H1 (cell line): ENCODE measurements around the gene BAIAP2. TPM values are rescaled to one million over a fixed set of nuclear protein-coding genes. Genes with fewer than 3 reads are reported as not detected.

ENCODE experiments used
- CTCF ChIA-PET: fragments of 300-600 bp; sonication (Branson Sonifier 250); formaldehyde crosslinking; loops from one replicate; lab custom pipeline; 2021; ENCODE audit not compliant: partially characterized antibody; lab: Charles Lee
- POLR2A ChIA-PET: fragments of 300-600 bp; sonication (Branson Sonifier 250); formaldehyde crosslinking; loops from one replicate; lab custom pipeline; 2021; ENCODE audit warnings: inconsistent platforms; ENCODE audit not compliant: partially characterized antibody; lab: Charles Lee
- DNase-seq, 2 experiments: peaks; one replicate each; pipeline versions ENCODE4 v3.0.0 to v3.0.0-alpha.2; 2010 to 2022; ENCODE audit warnings: low spot score in 2 of 2, low read depth in 1 of 2, mixed read lengths in 1 of 2
- FAIRE-seq: peaks from 2 replicates; lab custom pipeline; 2011; peaks lifted over from hg19 to GRCh38; lab: Jason Lieb, UNC
- H2AFZ ChIP-seq: 2 replicates; pipeline ENCODE4 v1.8.1; 2012; ENCODE audit warnings: low read length, inconsistent platforms
- H2AK5ac ChIP-seq: 2 replicates; pipeline ENCODE4 v1.6.1; 2013; ENCODE audit warnings: low read depth, low read length
- H2BK120ac ChIP-seq: replicated peaks from 2 replicates; pipeline ENCODE3; 2013; ENCODE audit warnings: low read depth, low read length, inconsistent platforms
- H2BK12ac ChIP-seq: 2 replicates; pipeline ENCODE4 v1.6.1; 2013; ENCODE audit warnings: low read depth, low read length
- H2BK15ac ChIP-seq: 2 replicates; pipeline ENCODE4 v1.6.1; 2013; ENCODE audit warnings: low read length
- H2BK20ac ChIP-seq: 2 replicates; pipeline ENCODE4 v1.6.1; 2013; ENCODE audit warnings: low read length
- H2BK5ac ChIP-seq: 2 replicates; pipeline ENCODE4 v1.6.1; 2013; ENCODE audit warnings: low read depth, low read length
- H3K14ac ChIP-seq: 2 replicates; pipeline ENCODE4 v1.6.1; 2013; ENCODE audit warnings: inconsistent platforms; ENCODE audit not compliant: insufficient read length
- H3K18ac ChIP-seq: 2 replicates; pipeline ENCODE4 v1.6.1; 2013; ENCODE audit warnings: low read length; ENCODE audit errors: extremely low read depth
- H3K23ac ChIP-seq: 2 replicates; pipeline ENCODE4 v1.6.1; 2013; ENCODE audit warnings: inconsistent platforms; ENCODE audit not compliant: insufficient read length
- H3K23me2 ChIP-seq: 2 replicates; pipeline ENCODE4 v1.6.1; 2013; ENCODE audit warnings: low read depth, low read length
- H3K27ac ChIP-seq: 2 replicates; pipeline ENCODE4 v1.6.1; 2011; ENCODE audit warnings: low read depth, low read length, inconsistent platforms
- H3K27me3 ChIP-seq, 4 experiments: replicated peaks in 1 of 4; 1 replicate in 1 of 4; 2 replicates in 3 of 4; pipeline versions ENCODE4 v1.6.1 to v1.8.1; 2011 to 2013; ENCODE audit warnings: low read length in 3 of 4, mild to moderate bottlenecking in 3 of 4, inconsistent platforms in 2 of 4, mixed read lengths in 2 of 4, moderate library complexity in 1 of 4; ENCODE audit not compliant: control insufficient read depth in 3 of 4, insufficient read depth in 3 of 4; ENCODE audit errors: extremely low read depth in 1 of 4
- H3K36me3 ChIP-seq, 4 experiments: 2 replicates each; pipeline versions ENCODE4 v1.6.1 to v1.8.1; 2011 to 2013; ENCODE audit warnings: mild to moderate bottlenecking in 4 of 4, low read length in 3 of 4, moderate library complexity in 2 of 4, control low read depth in 1 of 4, inconsistent platforms in 1 of 4; ENCODE audit not compliant: insufficient read depth in 4 of 4, control insufficient read depth in 2 of 4
- H3K4ac ChIP-seq: replicated peaks from 2 replicates; pipeline ENCODE3; 2013; ENCODE audit warnings: low read length, low read depth, mixed read lengths, inconsistent platforms; ENCODE audit not compliant: insufficient read length
- H3K4me1 ChIP-seq, 4 experiments: replicated peaks in 1 of 4; 1 replicate in 1 of 4; 2 replicates in 3 of 4; pipeline versions ENCODE4 v1.6.1 to v1.8.1; 2011 to 2013; ENCODE audit warnings: low read length in 3 of 4, inconsistent platforms in 2 of 4, mixed read lengths in 1 of 4; ENCODE audit not compliant: insufficient read depth in 4 of 4, control insufficient read depth in 3 of 4
- H3K4me2 ChIP-seq, 2 experiments: 2 replicates each; pipeline versions ENCODE4 v1.6.1 to v1.8.1; 2011 to 2013; ENCODE audit warnings: low read depth in 2 of 2, low read length in 2 of 2, control low read depth in 1 of 2, inconsistent platforms in 1 of 2, mild to moderate bottlenecking in 1 of 2; ENCODE audit not compliant: insufficient read depth in 1 of 2
- H3K4me3 ChIP-seq, 4 experiments: fragments of 200-600, 300-600 bp in 1 of 4; sonication (generic), shearing (Covaris generic), sonication (Bioruptor Twin) in 1 of 4; 2 replicates each; pipeline versions ENCODE4 v1.5.1 to v1.8.1; 2011 to 2016; ENCODE audit warnings: low read length in 4 of 4, low read depth in 3 of 4, control low read depth in 2 of 4, inconsistent platforms in 2 of 4, mild to moderate bottlenecking in 2 of 4, mixed read lengths in 1 of 4, moderate library complexity in 1 of 4; ENCODE audit not compliant: insufficient read depth in 2 of 4; ENCODE audit errors: extremely low read depth in 1 of 4
- H3K56ac ChIP-seq: replicated peaks from 2 replicates; pipeline ENCODE3; 2013; ENCODE audit warnings: low read depth, mild to moderate bottlenecking, mixed read lengths, low read length, inconsistent platforms; ENCODE audit not compliant: insufficient read length
- H3K79me1 ChIP-seq: 2 replicates; pipeline ENCODE4 v1.6.1; 2013; ENCODE audit warnings: low read depth, low read length, control low read depth
- H3K79me2 ChIP-seq, 2 experiments: 2 replicates each; pipeline versions ENCODE4 v1.6.1 to v1.8.1; 2012 to 2013; ENCODE audit warnings: low read length in 2 of 2, mild to moderate bottlenecking in 2 of 2, inconsistent platforms in 1 of 2; ENCODE audit not compliant: insufficient read depth in 2 of 2, control insufficient read depth in 1 of 2
- H3K9ac ChIP-seq, 4 experiments: replicated peaks in 1 of 4; 1 replicate in 1 of 4; 2 replicates in 3 of 4; pipeline versions ENCODE4 v1.6.1 to v1.8.1; 2011 to 2013; ENCODE audit warnings: low read depth in 3 of 4, low read length in 3 of 4, control low read depth in 2 of 4, mild to moderate bottlenecking in 2 of 4, moderate library complexity in 2 of 4, inconsistent platforms in 1 of 4; ENCODE audit errors: extremely low read depth in 1 of 4
- H3K9me3 ChIP-seq, 2 experiments: 2 replicates each; pipeline versions ENCODE4 v1.6.1 to v1.8.1; 2012 to 2013; ENCODE audit warnings: mild to moderate bottlenecking in 2 of 2, moderate library complexity in 2 of 2, control low read depth in 1 of 2, inconsistent platforms in 1 of 2, low read depth in 1 of 2, low read length in 1 of 2, mixed read lengths in 1 of 2; ENCODE audit not compliant: insufficient read depth in 2 of 2
- H4K20me1 ChIP-seq, 2 experiments: replicated peaks in 1 of 2; 2 replicates each; pipeline versions ENCODE3 to v1.8.1; 2011 to 2013; ENCODE audit warnings: inconsistent platforms in 2 of 2, low read length in 2 of 2, mild to moderate bottlenecking in 1 of 2; ENCODE audit not compliant: insufficient read depth in 2 of 2, control insufficient read depth in 1 of 2
- H4K5ac ChIP-seq: 2 replicates; pipeline ENCODE4 v1.6.1; 2013; ENCODE audit warnings: low read length, low read depth, mixed read lengths, inconsistent platforms; ENCODE audit not compliant: insufficient read length
- H4K8ac ChIP-seq: 2 replicates; pipeline ENCODE4 v1.8.0; 2013; ENCODE audit warnings: mild to moderate bottlenecking, moderate library complexity, low read length, inconsistent platforms; ENCODE audit not compliant: insufficient read depth; ENCODE audit errors: extremely low read depth
- H4K91ac ChIP-seq: replicated peaks from 2 replicates; pipeline ENCODE3; 2013; ENCODE audit warnings: low read length, mixed read lengths, inconsistent platforms; ENCODE audit not compliant: insufficient read length
- GABPA ChIP-seq: IDR thresholded peaks from 2 replicates; pipeline ENCODE4 v1.6.1; 2011; ENCODE audit warnings: mild to moderate bottlenecking, low read length, moderate library complexity, borderline replicate concordance; ENCODE audit not compliant: insufficient read depth
- JUND ChIP-seq: IDR thresholded peaks from 2 replicates; pipeline ENCODE4 v1.6.1; 2011; ENCODE audit warnings: mild to moderate bottlenecking, improper control_type of control experiment, low read length
- KDM1A ChIP-seq: fragments of 200-600, 300-600 bp; sonication (generic); IDR thresholded peaks from 2 replicates; pipeline ENCODE4 v1.7.1; 2016; ENCODE audit warnings: mild to moderate bottlenecking, low read length, borderline replicate concordance
- KDM4A ChIP-seq: IDR thresholded peaks from one replicate; pipeline ENCODE4 v1.7.1; 2012; ENCODE audit warnings: low read depth, mild to moderate bottlenecking, moderate library complexity, low read length, inconsistent platforms; ENCODE audit not compliant: severe bottlenecking
- MAFK ChIP-seq: IDR thresholded peaks from 2 replicates; pipeline ENCODE4 v1.6.1; 2012; ENCODE audit warnings: low read depth, mild to moderate bottlenecking, improper control_type of control experiment, low read length
- POLR2A ChIP-seq, 2 experiments: IDR thresholded peaks; 1 replicate in 1 of 2; 2 replicates in 1 of 2; pipeline ENCODE4 v1.6.1; 2011; ENCODE audit warnings: low read depth in 2 of 2, low read length in 2 of 2, mild to moderate bottlenecking in 2 of 2; ENCODE audit errors: control extremely low read depth in 1 of 2
- POLR2AphosphoS5 ChIP-seq: IDR thresholded peaks from 2 replicates; pipeline ENCODE4 v1.6.1; 2011; ENCODE audit warnings: low read depth, low read length
- RFX5 ChIP-seq: IDR thresholded peaks from 2 replicates; pipeline ENCODE4 v1.6.1; 2011; ENCODE audit warnings: low read depth, low read length, improper control_type of control experiment, borderline replicate concordance
- SAP30 ChIP-seq: fragments of 300-600 bp; sonication (generic); IDR thresholded peaks from 2 replicates; pipeline ENCODE4 v1.7.1; 2012; ENCODE audit warnings: low read length, moderate library complexity, mild to moderate bottlenecking, inconsistent platforms; ENCODE audit not compliant: insufficient read depth, insufficient replicate concordance
- SP1 ChIP-seq: IDR thresholded peaks from 2 replicates; pipeline ENCODE4 v1.6.1; 2011; ENCODE audit warnings: low read depth, low read length
- SUZ12 ChIP-seq: fragments of 200-600 bp; sonication (generic); IDR thresholded peaks from 2 replicates; pipeline ENCODE4 v1.6.1; 2012; ENCODE audit warnings: mild to moderate bottlenecking, inconsistent platforms, low read length, moderate library complexity, mixed read lengths
- TAF7 ChIP-seq: optimal IDR thresholded peaks from 2 replicates; pipeline ENCODE3; 2011; ENCODE audit warnings: low read depth, mild to moderate bottlenecking, inconsistent platforms, low read length, moderate library complexity, borderline replicate concordance
- ZNF274 ChIP-seq: IDR thresholded peaks from 2 replicates; pipeline ENCODE4 v1.7.0; 2012; ENCODE audit warnings: low read length, borderline replicate concordance; ENCODE audit errors: extremely low read depth
- WGBS, 2 experiments: shearing (Covaris generic) in 1 of 2; methylation state at CpG; one replicate each; pipeline versions ENCODE4 v1.1.6 to v1.1.7; 2013 to 2015; ENCODE audit warnings: low lambda C conversion rate in 2 of 2, mixed read lengths in 2 of 2, inconsistent platforms in 1 of 2, low coverage in 1 of 2, missing lambda C conversion rate in 1 of 2; ENCODE audit not compliant: insufficient replicate concordance in 2 of 2, insufficient coverage in 1 of 2, insufficient read length in 1 of 2; ENCODE audit errors: extremely low coverage in 1 of 2, missing lambda C conversion rate in 1 of 2; 5-methylcytosine and 5-hydroxymethylcytosine counted together
- polyA plus RNA-seq, 7 experiments: library from polyadenylated mRNA; depleted of rRNA in 3 of 7; stranded (reverse) in 5 of 7; unstranded in 2 of 7; fragments of >200 nt in 5 of 7; fragments of 200-250 nt in 2 of 7; gene quantifications; 1 replicate in 5 of 7; 2 replicates in 1 of 7; 4 replicates in 1 of 7; pipeline versions ENCODE4 v1.2.1 to v1.2.3, GENCODE V29; 2011 to 2013; ENCODE audit warnings: missing spikeins in 2 of 7, mixed read lengths in 2 of 7
- total RNA-seq: library from RNA; stranded (reverse); fragmentation: NEBNext Ultra II Directional; extraction: Animal tissue kit (Norgen Biotek cat#: 25700); gene quantifications from 2 replicates; pipeline ENCODE4 v1.2.1, GENCODE V29; 2021
- TF ChIP-seq, protein P1 (sequence below): IDR thresholded peaks from 2 replicates; pipeline ENCODE4 v1.6.1; 2011; ENCODE audit warnings: low read length, improper control_type of control experiment

The BAIAP2 gene
- total and polyA plus RNA-seq, 2 of the 8 experiments (the other 6 are each of a cell fraction or from before 2014, with no cell fraction given), result 10.0 to 22.8 TPM

- Histone ChIP-seq H3K9ac (no peak overlapping the region), H2BK12ac (no peak overlapping the region), H3K27me3 (no peaks in the 10 kb centered on the region), H3K14ac (no peak overlapping the region), H3K18ac (no peak overlapping the region), H3K4me2 (no peak overlapping the region), H3K4ac (no peak overlapping the region), H4K5ac (no peak overlapping the region), H2AK5ac (no peak overlapping the region), H3K23me2 (no peaks in the 10 kb centered on the region), H3K23ac (no peak overlapping the region), H2BK5ac (no peak overlapping the region), H3K9me3 (0 out of 4 replicates have a peak, but pooled peaks cover 0 to 1% of the 10 kb centered on the region in 2 experiments), H4K91ac (no peak overlapping the region), H3K36me3 (no peaks in the 10 kb centered on the region), H2BK120ac (no peak overlapping the region), H2BK20ac (no peak overlapping the region), H2AFZ (no peak overlapping the region), H3K79me1 (no peaks in the 10 kb centered on the region), H3K56ac (no peak overlapping the region), H3K27ac (no peak overlapping the region), H3K4me1 (peaks cover 0 to 2% (median 0%) of the 10 kb centered on the region in 4 experiments; a peak in 3 of 7 replicates), H3K4me3 (no peak overlapping the region), H4K20me1 (no peaks in the 10 kb centered on the region), H3K79me2 (no peaks in the 10 kb centered on the region), H2BK15ac (no peak overlapping the region), H4K8ac (no peak overlapping the region)
- CTCF ChIA-PET, result interaction anchor here (2.0 to 12.9 kb wide), 2 partner anchors 15 to 80 kb away, joined by 5 to 110 read pairs; no protein-coding TSS in a partner anchor
- FAIRE-seq, result no peak
- POLR2A ChIA-PET, result no interaction called here
- DNase-seq, result no peak
- 86% methylated on average over 2 of the region's 2 CpGs; no CpG with 5 or more reads in 1 of the 2 experiments for WGBS, 2 experiments
- no peak for TF ChIP-seq SP1
- no peak for TF ChIP-seq TAF7
- TF ChIP-seq JUND, result no peak
- TF ChIP-seq MAFK, result no peak
- no peak for TF ChIP-seq KDM4A
- TF ChIP-seq RFX5, result no peak
- no peak for TF ChIP-seq SAP30
- TF ChIP-seq POLR2AphosphoS5, result no peak
- no peak for TF ChIP-seq SUZ12
- TF ChIP-seq GABPA, result no peak
- TF ChIP-seq, protein P1, sequence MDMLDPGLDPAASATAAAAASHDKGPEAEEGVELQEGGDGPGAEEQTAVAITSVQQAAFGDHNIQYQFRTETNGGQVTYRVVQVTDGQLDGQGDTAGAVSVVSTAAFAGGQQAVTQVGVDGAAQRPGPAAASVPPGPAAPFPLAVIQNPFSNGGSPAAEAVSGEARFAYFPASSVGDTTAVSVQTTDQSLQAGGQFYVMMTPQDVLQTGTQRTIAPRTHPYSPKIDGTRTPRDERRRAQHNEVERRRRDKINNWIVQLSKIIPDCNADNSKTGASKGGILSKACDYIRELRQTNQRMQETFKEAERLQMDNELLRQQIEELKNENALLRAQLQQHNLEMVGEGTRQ, result no peak
- no peak for TF ChIP-seq KDM1A
- TF ChIP-seq ZNF274, result no peak
- TF ChIP-seq POLR2A (IDR thresholded peaks at IDR 0.05; ENCODE audit: control extremely low read depth in 1 of 2, low read depth in 2 of 2, low read length in 2 of 2), result no peak
Observed at GRCh38 chr17:81016575-81016974, 18.4 kb upstream of the BAIAP2 start.
